ENCODE results near the gene PNCK. TPM values are rescaled to one million over a fixed set of nuclear protein-coding genes. Genes with fewer than 3 reads are reported as not detected.
"Not testable (repeated sequence)": the region's sequence is repeated elsewhere in the genome, so short reads cannot be mapped to it uniquely, and the experiment has no call there.

The PNCK gene
- total RNA-seq, 1 experiment from 2014 or later = 0.60 TPM

GRCh38 chrX:153700967-153701366 is 27.4 kb upstream of the PNCK start:
- Histone ChIP-seq H3K4me1 (ENCODE audit: insufficient read depth, low read length, poor library complexity, severe bottlenecking) (no peaks in the 10 kb centered on the region), H3K27ac (ENCODE audit: low read depth, low read length, poor library complexity, severe bottlenecking) (no peak overlapping the region), H3K4me3 (ENCODE audit: low read depth, low read length, poor library complexity, severe bottlenecking) (no peak overlapping the region), H3K9me3 (ENCODE audit: low read depth, low read length, poor library complexity, severe bottlenecking) (no peaks in the 10 kb centered on the region), H3K36me3 (ENCODE audit: insufficient read depth, low read length, poor library complexity, severe bottlenecking) (peaks cover 5% of the 10 kb centered on the region), H3K27me3 (replicated peaks; ENCODE audit: insufficient read depth, low read depth, low read length, poor library complexity) (no peaks in the 10 kb centered on the region)
- intact Hi-C loops (cut with micrococcal nuclease; ENCODE audit: unreplicated experiment) = no loop called here
- no peak for DNase-seq (ENCODE audit: low spot score)
- ChIA-PET POLR2A (ENCODE audit: low non-redundant PET) (no interaction called here), CTCF (no interaction called here)
- no TSS peak for BruUV-seq (replicated peaks)
- TF ChIP-seq, protein P1, sequence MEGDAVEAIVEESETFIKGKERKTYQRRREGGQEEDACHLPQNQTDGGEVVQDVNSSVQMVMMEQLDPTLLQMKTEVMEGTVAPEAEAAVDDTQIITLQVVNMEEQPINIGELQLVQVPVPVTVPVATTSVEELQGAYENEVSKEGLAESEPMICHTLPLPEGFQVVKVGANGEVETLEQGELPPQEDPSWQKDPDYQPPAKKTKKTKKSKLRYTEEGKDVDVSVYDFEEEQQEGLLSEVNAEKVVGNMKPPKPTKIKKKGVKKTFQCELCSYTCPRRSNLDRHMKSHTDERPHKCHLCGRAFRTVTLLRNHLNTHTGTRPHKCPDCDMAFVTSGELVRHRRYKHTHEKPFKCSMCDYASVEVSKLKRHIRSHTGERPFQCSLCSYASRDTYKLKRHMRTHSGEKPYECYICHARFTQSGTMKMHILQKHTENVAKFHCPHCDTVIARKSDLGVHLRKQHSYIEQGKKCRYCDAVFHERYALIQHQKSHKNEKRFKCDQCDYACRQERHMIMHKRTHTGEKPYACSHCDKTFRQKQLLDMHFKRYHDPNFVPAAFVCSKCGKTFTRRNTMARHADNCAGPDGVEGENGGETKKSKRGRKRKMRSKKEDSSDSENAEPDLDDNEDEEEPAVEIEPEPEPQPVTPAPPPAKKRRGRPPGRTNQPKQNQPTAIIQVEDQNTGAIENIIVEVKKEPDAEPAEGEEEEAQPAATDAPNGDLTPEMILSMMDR (conservative IDR thresholded peaks at IDR 0.05; ENCODE audit: low read depth, low read length) = no peak
- no peak for TF ChIP-seq EZH2 (IDR thresholded peaks at IDR 0.05; ENCODE audit: borderline replicate concordance, low read depth, low read length, poor library complexity, severe bottlenecking)

DNA sequence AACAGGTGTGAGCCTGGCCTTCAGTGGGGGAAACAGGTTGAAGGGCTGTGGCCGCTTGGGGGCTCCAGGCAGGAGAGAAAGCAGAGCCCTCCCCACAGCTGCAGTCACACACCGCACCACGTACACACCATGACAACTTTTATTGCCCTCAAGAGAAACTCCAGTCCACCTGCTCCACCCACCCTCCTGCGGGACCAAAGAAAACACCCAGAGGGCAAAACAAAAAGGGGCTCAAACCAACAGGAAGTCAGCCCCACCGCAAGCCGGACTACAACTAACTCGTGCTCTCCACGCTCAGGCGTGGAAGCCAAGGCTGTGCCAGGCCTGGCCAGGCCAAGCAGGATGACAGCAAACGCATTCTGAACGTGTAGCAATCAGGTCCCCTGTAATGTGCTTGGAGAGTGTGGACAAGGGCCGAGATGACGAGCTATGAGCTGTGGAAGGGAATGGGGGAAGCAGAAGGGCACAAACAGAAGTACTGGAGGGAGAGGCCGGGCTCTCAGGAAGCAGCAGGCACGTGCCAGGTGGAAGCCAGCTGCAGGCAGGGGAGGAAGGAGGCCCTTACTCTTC is 26.8 kb upstream of the PNCK start:
- no peak for TF ChIP-seq EZH2 (IDR thresholded peaks at IDR 0.05; ENCODE audit: borderline replicate concordance, low read depth, low read length, poor library complexity, severe bottlenecking)
- TF ChIP-seq, protein P1 (conservative IDR thresholded peaks at IDR 0.05; ENCODE audit: low read depth, low read length) = no peak
- Histone ChIP-seq H3K36me3 (ENCODE audit: insufficient read depth, low read length, poor library complexity, severe bottlenecking) (peaks cover 5% of the 10 kb centered on the region), H3K4me3 (ENCODE audit: low read depth, low read length, poor library complexity, severe bottlenecking) (no peak overlapping the region), H3K27me3 (replicated peaks; ENCODE audit: insufficient read depth, low read depth, low read length, poor library complexity) (no peaks in the 10 kb centered on the region), H3K4me1 (ENCODE audit: insufficient read depth, low read length, poor library complexity, severe bottlenecking) (no peaks in the 10 kb centered on the region), H3K9me3 (ENCODE audit: low read depth, low read length, poor library complexity, severe bottlenecking) (no peaks in the 10 kb centered on the region), H3K27ac (ENCODE audit: low read depth, low read length, poor library complexity, severe bottlenecking) (no peak overlapping the region)
- ChIA-PET POLR2A (ENCODE audit: low non-redundant PET) (no interaction called here), CTCF (no interaction called here)
- DNase-seq (ENCODE audit: low spot score) = no peak
- no TSS peak for BruUV-seq (replicated peaks)
- intact Hi-C loops (cut with micrococcal nuclease; ENCODE audit: unreplicated experiment) = no loop called here

GRCh38 chrX:153699784-153700371 is 26.3 kb upstream of the PNCK start:
- POLR2A ChIA-PET (ENCODE audit: low non-redundant PET); H3K27me3 ChIP-seq (replicated peaks; ENCODE audit: insufficient read depth, low read depth, low read length, poor library complexity); H3K4me3 ChIP-seq (ENCODE audit: low read depth, low read length, poor library complexity, severe bottlenecking); H3K4me1 ChIP-seq (ENCODE audit: insufficient read depth, low read length, poor library complexity, severe bottlenecking); H3K36me3 ChIP-seq (ENCODE audit: insufficient read depth, low read length, poor library complexity, severe bottlenecking); DNase-seq (ENCODE audit: low spot score); BruUV-seq (replicated peaks); CTCF ChIA-PET; H3K9me3 ChIP-seq (ENCODE audit: low read depth, low read length, poor library complexity, severe bottlenecking); H3K27ac ChIP-seq (ENCODE audit: low read depth, low read length, poor library complexity, severe bottlenecking); intact Hi-C loops (cut with micrococcal nuclease; ENCODE audit: unreplicated experiment): not testable (repeated sequence)

DNA sequence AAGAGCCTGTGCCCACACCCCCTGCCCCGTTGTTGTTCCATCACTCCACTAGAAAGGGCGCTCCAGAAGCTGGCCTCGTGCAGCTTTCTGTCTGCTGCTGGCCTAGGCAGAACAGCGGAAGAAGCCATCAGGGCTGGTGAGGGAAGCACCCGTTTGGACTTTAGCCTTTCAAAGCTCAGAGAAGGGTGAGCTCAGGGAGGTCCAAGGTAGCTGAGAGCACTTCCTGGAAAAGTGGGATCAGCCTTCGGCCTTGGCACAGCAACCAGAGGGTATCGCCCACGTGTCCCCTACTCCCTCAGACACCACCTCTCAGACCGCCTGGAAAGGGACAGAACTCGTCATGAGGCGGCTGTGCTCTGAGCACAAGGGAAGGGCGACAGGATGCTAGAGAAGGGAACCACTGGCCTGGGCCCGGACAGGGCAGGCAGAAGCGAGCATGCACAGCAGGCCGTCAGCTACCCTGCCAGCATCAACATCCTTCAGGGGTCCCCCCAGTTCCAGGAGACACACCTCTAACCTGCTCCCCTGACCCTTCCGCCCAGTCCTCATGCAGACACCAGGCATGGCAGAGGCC is 25.7 kb upstream of the PNCK start:
- H3K9me3 ChIP-seq (ENCODE audit: low read depth, low read length, poor library complexity, severe bottlenecking); H3K36me3 ChIP-seq (ENCODE audit: insufficient read depth, low read length, poor library complexity, severe bottlenecking); H3K27me3 ChIP-seq (replicated peaks; ENCODE audit: insufficient read depth, low read depth, low read length, poor library complexity); H3K27ac ChIP-seq (ENCODE audit: low read depth, low read length, poor library complexity, severe bottlenecking); POLR2A ChIA-PET (ENCODE audit: low non-redundant PET); H3K4me3 ChIP-seq (ENCODE audit: low read depth, low read length, poor library complexity, severe bottlenecking); H3K4me1 ChIP-seq (ENCODE audit: insufficient read depth, low read length, poor library complexity, severe bottlenecking); intact Hi-C loops (cut with micrococcal nuclease; ENCODE audit: unreplicated experiment); BruUV-seq (replicated peaks); DNase-seq (ENCODE audit: low spot score); CTCF ChIA-PET: not testable (repeated sequence)

All from A673 (cell line).